Fibroblast of peridontal ligament (primary cell): Measurements from ENCODE around the gene ERVMER34-1.

Source experiments
- DNase-seq: peaks from one replicate; pipeline ENCODE4 v3.0.0-alpha.2; 2010; ENCODE audit errors: extremely low read depth

The ERVMER34-1 gene

GRCh38 chr4:52750819-52751486 lies at the start of gene ERVMER34-1:
TSS of gene ERVMER34-1 (minus strand) at chr4:52751425. CDS start at chr4:52745520, 5,905 bp downstream.
- peak; percentile 5 for DNase-seq

- DNase-seq: no peak
Observed at GRCh38 chr4:52799813-52800212, 48.6 kb upstream of the ERVMER34-1 start.

GRCh38 chr4:52795533-52795932 lies 44.3 kb upstream of the ERVMER34-1 start:
- no peak for DNase-seq

- DNase-seq: no peak
Observed at GRCh38 chr4:52791936-52792335, 40.7 kb upstream of the ERVMER34-1 start.

- no peak for DNase-seq
Observed at GRCh38 chr4:52789774-52790173, 38.5 kb upstream of the ERVMER34-1 start.

- no peak for DNase-seq
Observed at GRCh38 chr4:52788806-52789205, 37.6 kb upstream of the ERVMER34-1 start.

GRCh38 chr4:52783069-52783468 lies 31.8 kb upstream of the ERVMER34-1 start:
- DNase-seq: no peak

- DNase-seq: no peak
Observed at GRCh38 chr4:52780617-52781354, 29.6 kb upstream of the ERVMER34-1 start.

- peak; percentile 73 for DNase-seq
Observed at GRCh38 chr4:52780206-52780605, 29.0 kb upstream of the ERVMER34-1 start.

- no peak for DNase-seq
Observed at GRCh38 chr4:52760256-52760655, 9.0 kb upstream of the ERVMER34-1 start.

- DNase-seq: no peak
Observed at GRCh38 chr4:52755426-52755825, 4.2 kb upstream of the ERVMER34-1 start.

- DNase-seq: no peak
Observed at GRCh38 chr4:52752936-52753335, 1.7 kb upstream of the ERVMER34-1 start.

GRCh38 chr4:52751487-52751911 lies 274 bp upstream of the ERVMER34-1 start:
- DNase-seq: no peak

GRCh38 chr4:52750213-52750612 lies 1.0 kb downstream of the ERVMER34-1 start:
- no peak for DNase-seq

GRCh38 chr4:52748432-52748831 lies 2.8 kb downstream of the ERVMER34-1 start:
- DNase-seq: no peak

GRCh38 chr4:52744588-52744987 lies 6.6 kb downstream of the ERVMER34-1 start:
- DNase-seq: no peak

- no peak for DNase-seq
Observed at GRCh38 chr4:52743444-52744019, 7.7 kb downstream of the ERVMER34-1 start.

- DNase-seq: no peak
Observed at GRCh38 chr4:52729586-52729985, 21.6 kb downstream of the ERVMER34-1 start.

GRCh38 chr4:52728691-52729240 lies 22.5 kb downstream of the ERVMER34-1 start:
- DNase-seq: no peak

- DNase-seq: no peak
Observed at GRCh38 chr4:52726826-52727580, 24.2 kb downstream of the ERVMER34-1 start.

- DNase-seq: peak; percentile 96
Observed at GRCh38 chr4:52721968-52722815, 29.0 kb downstream of the ERVMER34-1 start.
